ENCODE data around the gene PKDREJ.

Gene PKDREJ

GRCh38 chr22:46240506-46240905 is 22.6 kb downstream of the PKDREJ start:
- peak overlapping the region; percentile 48; the same call in 1 of the 2 replicates for H3K27ac ChIP-seq (ENCODE audit: low read depth, low read length)
- H3F3A ChIP-seq (ENCODE audit: control insufficient read depth, insufficient read depth): no peaks in the 10 kb centered on the region
- H3K9me2 ChIP-seq (replicated peaks; ENCODE audit: control insufficient read depth, low read length): no peaks in the 10 kb centered on the region
- H3K36me3 ChIP-seq (ENCODE audit: control insufficient read depth, low read length): peaks cover 5% of the 10 kb centered on the region; the same call in 1 of the 2 replicates
- H3K79me2 ChIP-seq (ENCODE audit: control insufficient read depth, low read length): no peaks in the 10 kb centered on the region
- no peaks in the 10 kb centered on the region for H3K9me3 ChIP-seq (ENCODE audit: control insufficient read depth, insufficient read depth, low read length)
- no peak for TF ChIP-seq EZH2phosphoT487 (IDR thresholded peaks at IDR 0.05; ENCODE audit: borderline replicate concordance, low read length)
- TF ChIP-seq, protein P1, sequence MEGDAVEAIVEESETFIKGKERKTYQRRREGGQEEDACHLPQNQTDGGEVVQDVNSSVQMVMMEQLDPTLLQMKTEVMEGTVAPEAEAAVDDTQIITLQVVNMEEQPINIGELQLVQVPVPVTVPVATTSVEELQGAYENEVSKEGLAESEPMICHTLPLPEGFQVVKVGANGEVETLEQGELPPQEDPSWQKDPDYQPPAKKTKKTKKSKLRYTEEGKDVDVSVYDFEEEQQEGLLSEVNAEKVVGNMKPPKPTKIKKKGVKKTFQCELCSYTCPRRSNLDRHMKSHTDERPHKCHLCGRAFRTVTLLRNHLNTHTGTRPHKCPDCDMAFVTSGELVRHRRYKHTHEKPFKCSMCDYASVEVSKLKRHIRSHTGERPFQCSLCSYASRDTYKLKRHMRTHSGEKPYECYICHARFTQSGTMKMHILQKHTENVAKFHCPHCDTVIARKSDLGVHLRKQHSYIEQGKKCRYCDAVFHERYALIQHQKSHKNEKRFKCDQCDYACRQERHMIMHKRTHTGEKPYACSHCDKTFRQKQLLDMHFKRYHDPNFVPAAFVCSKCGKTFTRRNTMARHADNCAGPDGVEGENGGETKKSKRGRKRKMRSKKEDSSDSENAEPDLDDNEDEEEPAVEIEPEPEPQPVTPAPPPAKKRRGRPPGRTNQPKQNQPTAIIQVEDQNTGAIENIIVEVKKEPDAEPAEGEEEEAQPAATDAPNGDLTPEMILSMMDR (IDR thresholded peaks at IDR 0.05; ENCODE audit: low read depth, low read length, poor library complexity, severe bottlenecking): no peak
- H3K4me1 ChIP-seq (ENCODE audit: control insufficient read depth, low read length): peaks cover 20% of the 10 kb centered on the region
- no peak overlapping the region for H3K4me3 ChIP-seq (ENCODE audit: low read length)
- no peaks in the 10 kb centered on the region for H4K20me1 ChIP-seq (ENCODE audit: control insufficient read depth, insufficient read depth, low read depth, low read length)
- H3K4me2 ChIP-seq (ENCODE audit: low read length): peak overlapping the region; percentile 54
- no peaks in the 10 kb centered on the region for H3K27me3 ChIP-seq (ENCODE audit: control insufficient read depth, low read length)

DNA sequence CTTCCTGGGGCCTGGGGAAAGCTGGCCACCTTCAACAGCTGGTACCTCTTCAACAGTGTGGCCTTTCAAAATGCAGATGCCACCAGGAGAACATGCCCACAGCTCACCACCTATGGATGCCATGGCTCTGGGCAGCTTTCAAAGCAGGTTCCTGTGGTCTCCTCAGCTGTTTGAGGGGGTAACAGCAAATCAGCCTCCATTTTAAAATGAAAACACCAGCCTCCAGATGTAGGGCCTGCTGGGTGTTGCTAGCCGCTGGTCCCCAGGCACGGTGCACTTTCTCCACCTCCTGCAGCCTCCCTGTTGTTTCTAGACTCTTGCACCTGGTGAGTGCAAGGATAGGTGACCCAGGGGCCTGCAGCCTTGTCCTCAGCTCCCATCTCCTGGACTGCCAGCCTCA is 23.1 kb downstream of the PKDREJ start:
- H3K4me1 ChIP-seq (ENCODE audit: control insufficient read depth, low read length): peaks cover 20% of the 10 kb centered on the region
- peak overlapping the region; percentile 54 for H3K4me2 ChIP-seq (ENCODE audit: low read length)
- peak overlapping the region; percentile 48 for H3K27ac ChIP-seq (ENCODE audit: low read depth, low read length)

GRCh38 chr22:46239261-46240048 is 23.7 kb downstream of the PKDREJ start:
- peak overlapping the region; percentile 22 for H3K4me3 ChIP-seq (ENCODE audit: low read length)
- H3K9me3 ChIP-seq (ENCODE audit: control insufficient read depth, insufficient read depth, low read length): no peaks in the 10 kb centered on the region
- TF ChIP-seq, protein P1 (IDR thresholded peaks at IDR 0.05; ENCODE audit: low read depth, low read length, poor library complexity, severe bottlenecking): no peak
- no peak for TF ChIP-seq EZH2phosphoT487 (IDR thresholded peaks at IDR 0.05; ENCODE audit: borderline replicate concordance, low read length)
- no peaks in the 10 kb centered on the region for H3F3A ChIP-seq (ENCODE audit: control insufficient read depth, insufficient read depth)
- no peaks in the 10 kb centered on the region for H3K9me2 ChIP-seq (replicated peaks; ENCODE audit: control insufficient read depth, low read length)
- peaks cover 5% of the 10 kb centered on the region; the same call in 1 of the 2 replicates for H3K36me3 ChIP-seq (ENCODE audit: control insufficient read depth, low read length)
- peaks cover 24% of the 10 kb centered on the region for H3K4me1 ChIP-seq (ENCODE audit: control insufficient read depth, low read length)
- H3K27ac ChIP-seq (ENCODE audit: low read depth, low read length): peak overlapping the region; percentile 48
- H3K4me2 ChIP-seq (ENCODE audit: low read length): peak overlapping the region; percentile 54
- H3K79me2 ChIP-seq (ENCODE audit: control insufficient read depth, low read length): no peaks in the 10 kb centered on the region
- no peaks in the 10 kb centered on the region for H4K20me1 ChIP-seq (ENCODE audit: control insufficient read depth, insufficient read depth, low read depth, low read length)
- no peaks in the 10 kb centered on the region for H3K27me3 ChIP-seq (ENCODE audit: control insufficient read depth, low read length)

More for the DNA sequence above, 23.1 kb downstream of the PKDREJ start:
- no peak for TF ChIP-seq EZH2phosphoT487 (IDR thresholded peaks at IDR 0.05; ENCODE audit: borderline replicate concordance, low read length)
- TF ChIP-seq, protein P1 (IDR thresholded peaks at IDR 0.05; ENCODE audit: low read depth, low read length, poor library complexity, severe bottlenecking): no peak
- no peaks in the 10 kb centered on the region for H3K27me3 ChIP-seq (ENCODE audit: control insufficient read depth, low read length)
- no peaks in the 10 kb centered on the region for H3K9me2 ChIP-seq (replicated peaks; ENCODE audit: control insufficient read depth, low read length)
- H3K4me3 ChIP-seq (ENCODE audit: low read length): peak overlapping the region; percentile 22
- no peaks in the 10 kb centered on the region for H3F3A ChIP-seq (ENCODE audit: control insufficient read depth, insufficient read depth)
- H3K79me2 ChIP-seq (ENCODE audit: control insufficient read depth, low read length): no peaks in the 10 kb centered on the region
- H3K9me3 ChIP-seq (ENCODE audit: control insufficient read depth, insufficient read depth, low read length): no peaks in the 10 kb centered on the region
- peaks cover 5% of the 10 kb centered on the region; the same call in 1 of the 2 replicates for H3K36me3 ChIP-seq (ENCODE audit: control insufficient read depth, low read length)
- H4K20me1 ChIP-seq (ENCODE audit: control insufficient read depth, insufficient read depth, low read depth, low read length): no peaks in the 10 kb centered on the region

Measured in DOHH2 (cell line).